HCT116 (cell line): ENCODE data around the gene G0S2. TPM values are rescaled to one million over a fixed set of nuclear protein-coding genes. Genes with fewer than 3 reads are reported as not detected.

Experiments used
- ATAC-seq: fragments of 200-7000 bp; cut with Tn5 transposase; 2 replicates; pipeline ENCODE4 v1.9.1; 2020; ENCODE audit warnings: mild to moderate bottlenecking, moderate library complexity
- BruUV-seq: library from RNA; stranded (reverse); fragments of 400-500 nt; replicated peaks from 2 replicates; lab custom pipeline; 2021; lab: Mats Ljungman, UMichigan
- CTCF ChIA-PET: fragments of 300-600 bp; sonication (Branson Sonifier 250); formaldehyde crosslinking; loops from one replicate; lab custom pipeline; 2021; ENCODE audit warnings: antibody characterized with exemption; lab: Charles Lee
- POLR2A ChIA-PET: fragments of 300-600, 350-600 bp; sonication (Branson Sonifier 250); formaldehyde crosslinking; loops from one replicate; lab custom pipeline; 2021; ENCODE audit warnings: antibody characterized with exemption; lab: Charles Lee
- RAD21 ChIA-PET, 2 experiments: fragments of 300-600 bp; sonication (Branson Sonifier 250); formaldehyde crosslinking; loops; one replicate each; lab custom pipeline; 2023; ENCODE audit warnings: low total read pairs in 2 of 2; ENCODE audit not compliant: uncharacterized antibody in 2 of 2, unreplicated experiment in 2 of 2, low non-redundant PET in 1 of 2; lab: Charles Lee
- DNase-seq: peaks from one replicate; pipeline ENCODE4 v3.0.0-alpha.2; 2010; ENCODE audit warnings: low read depth, low spot score
- H2AFZ ChIP-seq: fragments of 200-600 bp; shearing (Covaris generic), sonication (generic); 2 replicates; pipeline ENCODE4 v1.6.1; 2017; ENCODE audit warnings: low read depth, mixed run types, mixed read lengths, antibody characterized with exemption, low read length; ENCODE audit not compliant: poor library complexity, severe bottlenecking
- H3K27ac ChIP-seq: 2 replicates; pipeline ENCODE4 v1.5.1; 2012; ENCODE audit warnings: low read depth, low read length
- H3K27me3 ChIP-seq: fragments of 200-600 bp; sonication (generic); 2 replicates; pipeline ENCODE4 v1.6.1; 2016; ENCODE audit warnings: mixed run types, low read length, mixed read lengths; ENCODE audit not compliant: insufficient read depth
- H3K36me3 ChIP-seq, 2 experiments: fragments of 200-500 bp in 1 of 2; fragments of 200-600 bp in 1 of 2; sonication (Bioruptor generic) in 1 of 2; sonication (generic) in 1 of 2; 2 replicates each; pipeline versions ENCODE4 v1.5.1 to v1.6.1; 2014 to 2016; ENCODE audit warnings: low read length in 2 of 2, inconsistent platforms in 1 of 2, mixed read lengths in 1 of 2, mixed run types in 1 of 2; ENCODE audit not compliant: insufficient read depth in 2 of 2, control insufficient read depth in 1 of 2
- H3K4me1 ChIP-seq, 2 experiments: fragments of 200-600 bp in 1 of 2; sonication (generic) in 1 of 2; 2 replicates each; pipeline versions ENCODE4 v1.5.1 to v1.6.1; 2012 to 2017; ENCODE audit warnings: low read length in 2 of 2, inconsistent platforms in 1 of 2, mild to moderate bottlenecking in 1 of 2, mixed read lengths in 1 of 2, mixed run types in 1 of 2, moderate library complexity in 1 of 2; ENCODE audit not compliant: insufficient read depth in 2 of 2, control insufficient read depth in 1 of 2
- H3K4me2 ChIP-seq: fragments of 200-600 bp; sonication (generic); 2 replicates; pipeline ENCODE4 v1.6.1; 2017; ENCODE audit warnings: mixed run types, low read length, mixed read lengths
- H3K4me3 ChIP-seq, 2 experiments: fragments of 200-600 bp in 1 of 2; sonication (generic) in 1 of 2; replicated peaks in 1 of 2; 2 replicates each; pipeline ENCODE4 v1.5.1; 2011 to 2016; ENCODE audit warnings: low read length in 2 of 2, control low read depth in 1 of 2, low read depth in 1 of 2, mild to moderate bottlenecking in 1 of 2, mixed read lengths in 1 of 2, mixed run types in 1 of 2
- H3K79me2 ChIP-seq: fragments of 200-600 bp; sonication (generic); 2 replicates; pipeline ENCODE4 v1.6.1; 2017; ENCODE audit warnings: mild to moderate bottlenecking, mixed run types, low read length, moderate library complexity, mixed read lengths; ENCODE audit not compliant: insufficient read depth
- H3K9ac ChIP-seq: fragments of 200-600 bp; sonication (generic); 2 replicates; pipeline ENCODE4 v1.6.1; 2016; ENCODE audit warnings: low read length, mixed read lengths
- H3K9me2 ChIP-seq: fragments of 200-600 bp; sonication (generic), shearing (Covaris generic); 2 replicates; pipeline ENCODE4 v1.6.1; 2017; ENCODE audit warnings: mixed run types, mild to moderate bottlenecking, moderate library complexity; ENCODE audit not compliant: insufficient read depth
- H3K9me3 ChIP-seq, 2 experiments: fragments of 200-500 bp in 1 of 2; fragments of 200-600 bp in 1 of 2; sonication (Bioruptor generic) in 1 of 2; sonication (generic) in 1 of 2; 2 replicates each; pipeline ENCODE4 v1.6.1; 2014 to 2017; ENCODE audit warnings: low read length in 2 of 2, mixed read lengths in 2 of 2, inconsistent platforms in 1 of 2, low read depth in 1 of 2, mild to moderate bottlenecking in 1 of 2, mixed run types in 1 of 2, moderate library complexity in 1 of 2; ENCODE audit not compliant: control insufficient read depth in 1 of 2, insufficient read depth in 1 of 2
- H4K20me1 ChIP-seq: fragments of 200-600 bp; sonication (generic), shearing (Covaris generic); 2 replicates; pipeline ENCODE4 v1.6.1; 2017; ENCODE audit warnings: mixed run types, mild to moderate bottlenecking, moderate library complexity; ENCODE audit not compliant: insufficient read depth
- EZH2phosphoT487 ChIP-seq: fragments of 200-600 bp; IDR thresholded peaks from 2 replicates; pipeline ENCODE4 v1.6.1; 2018; ENCODE audit warnings: antibody characterized with exemption, borderline replicate concordance
- REST ChIP-seq: IDR thresholded peaks from 2 replicates; pipeline ENCODE4 v1.6.1; 2012; ENCODE audit warnings: low read depth
- SIN3A ChIP-seq: IDR thresholded peaks from 2 replicates; pipeline ENCODE4 v1.6.1; 2012; ENCODE audit warnings: low read depth
- SP1 ChIP-seq: IDR thresholded peaks from 2 replicates; pipeline ENCODE4 v1.6.1; 2012; ENCODE audit warnings: low read depth
- SRF ChIP-seq: IDR thresholded peaks from 2 replicates; pipeline ENCODE4 v1.6.1; 2012; ENCODE audit warnings: low read depth
- ZBTB33 ChIP-seq: IDR thresholded peaks from 2 replicates; pipeline ENCODE4 v1.6.1; 2011; ENCODE audit warnings: mild to moderate bottlenecking, low read length, moderate library complexity; ENCODE audit not compliant: insufficient replicate concordance; ENCODE audit errors: extremely low read depth
- intact Hi-C: fragments of 100-400 bp; cut with micrococcal nuclease; formaldehyde crosslinking; loops from 2 replicates; pipeline ENCODE4 v1.10.0; 2022
- total RNA-seq: library from RNA; stranded (reverse); gene quantifications from one replicate; pipeline ENCODE4 v1.2.1, GENCODE V29; 2021; ENCODE audit not compliant: unreplicated experiment

Gene G0S2
- total RNA-seq, 1 experiment from 2014 or later = not detected

GRCh38 chr1:209714338-209714737, 39.1 kb downstream of the G0S2 start:
- H3K27ac ChIP-seq = no peak overlapping the region
- H3K79me2 ChIP-seq = no peaks in the 10 kb centered on the region
- intact Hi-C loops = no loop called here
- no peak overlapping the region for H3K4me3 ChIP-seq
- H3K4me2 ChIP-seq = no peak overlapping the region
- no peak for TF ChIP-seq ZBTB33
- TF ChIP-seq REST = no peak
- no peak for TF ChIP-seq EZH2phosphoT487
- no peak for TF ChIP-seq SIN3A
- no peak for TF ChIP-seq SRF
- no peak for TF ChIP-seq SP1
- POLR2A ChIA-PET = no interaction called here
- H3K36me3 ChIP-seq = no peaks in the 10 kb centered on the region
- CTCF ChIA-PET = no interaction called here
- BruUV-seq = no TSS peak
- DNase-seq = no peak
- H3K4me1 ChIP-seq = no peaks in the 10 kb centered on the region
- RAD21 ChIA-PET = no interaction called here
- no peak for ATAC-seq
- H3K27me3 ChIP-seq = 0 out of 2 replicates have a peak, but pooled peaks cover 7% of the 10 kb centered on the region
- H3K9me3 ChIP-seq = no peaks in the 10 kb centered on the region
- H4K20me1 ChIP-seq = no peaks in the 10 kb centered on the region
- H3K9ac ChIP-seq = no peak overlapping the region
- no peaks in the 10 kb centered on the region for H3K9me2 ChIP-seq
- H2AFZ ChIP-seq = no peak overlapping the region
